Natural killer cell (primary cell): ENCODE measurements around the gene HDAC4. TPM values are rescaled to one million over a fixed set of nuclear protein-coding genes. Genes with fewer than 3 reads are reported as not detected.

ENCODE experiments used
- ATAC-seq, 3 donors: fragments of 150-1000 bp in 2 of 3; fragments of 200-7000 bp in 1 of 3; cut with Tn5 transposase; 1 replicate in 1 of 3; 2 replicates in 2 of 3; pipeline ENCODE4 v1.10.0; 2021; ENCODE audit warnings: mild to moderate bottlenecking in 2 of 3, moderate library complexity in 2 of 3
- DNase-seq, 2 donors: peaks; one replicate each; pipeline versions ENCODE4 v3.0.0 to v3.0.0-alpha.2; 2013 to 2021; ENCODE audit warnings: mixed read lengths in 1 of 2
- H3K27ac ChIP-seq: one replicate; pipeline ENCODE4 v1.5.1; 2013; ENCODE audit warnings: mild to moderate bottlenecking, low read length
- H3K27me3 ChIP-seq: one replicate; pipeline ENCODE4 v1.6.1; 2013; ENCODE audit warnings: low read length; ENCODE audit not compliant: control insufficient read depth, insufficient read depth
- H3K36me3 ChIP-seq: one replicate; pipeline ENCODE4 v1.6.1; 2013; ENCODE audit warnings: low read length; ENCODE audit not compliant: control insufficient read depth, insufficient read depth
- H3K4me1 ChIP-seq: one replicate; pipeline ENCODE4 v1.6.1; 2013; ENCODE audit warnings: low read length; ENCODE audit not compliant: control insufficient read depth, insufficient read depth
- H3K4me3 ChIP-seq: one replicate; pipeline ENCODE4 v1.5.1; 2013; ENCODE audit warnings: low read length
- H3K9me3 ChIP-seq: one replicate; pipeline ENCODE4 v1.6.1; 2013; ENCODE audit warnings: low read length; ENCODE audit not compliant: control insufficient read depth, insufficient read depth
- H3K27ac Mint-ChIP-seq, 2 donors: one replicate each; pipeline ENCODE4 v1.8.0; 2022; ENCODE audit warnings: mild to moderate bottlenecking in 2 of 2, mixed read lengths in 2 of 2, moderate library complexity in 1 of 2
- H3K27me3 Mint-ChIP-seq, 2 donors: one replicate each; pipeline ENCODE4 v1.8.0; 2022; ENCODE audit warnings: low read depth in 2 of 2, mixed read lengths in 2 of 2
- H3K36me3 Mint-ChIP-seq: one replicate; pipeline ENCODE4 v1.8.0; 2022; ENCODE audit warnings: mixed read lengths
- H3K4me1 Mint-ChIP-seq, 2 donors: one replicate each; pipeline ENCODE4 v1.8.0; 2022; ENCODE audit warnings: mixed read lengths in 2 of 2
- H3K4me3 Mint-ChIP-seq: one replicate; pipeline ENCODE4 v1.8.0; 2022; ENCODE audit warnings: mild to moderate bottlenecking, moderate library complexity, mixed read lengths
- H3K9me3 Mint-ChIP-seq, 2 donors: one replicate each; pipeline ENCODE4 v1.8.0; 2022; ENCODE audit warnings: mixed read lengths in 2 of 2
- WGBS: methylation state at CpG from one replicate; pipeline ENCODE4 v1.1.7; 2013; ENCODE audit warnings: missing lambda C conversion rate; ENCODE audit not compliant: insufficient coverage; 5-methylcytosine and 5-hydroxymethylcytosine counted together
- intact Hi-C: fragments of 100-400 bp; cut with micrococcal nuclease; formaldehyde crosslinking; loops from one replicate; pipeline ENCODE4 v1.14.2; 2022
- total RNA-seq, 4 donors: library from RNA; stranded (reverse); fragments of 120-200 nt in 1 of 4; gene quantifications; one replicate each; pipeline versions ENCODE4 v1.2.3 to v1.2.4, GENCODE V29; 2013 to 2022
- TF ChIP-seq, protein P1 (sequence below): fragments of 200-600 bp; IDR thresholded peaks from one replicate; pipeline ENCODE4 v1.8.0; 2022; ENCODE audit warnings: antibody characterized with exemption

HDAC4 gene
- total RNA-seq, 3 donors from 2014 or later (not counting 1 experiment from before 2014, with no cell fraction given) = 74.9 to 105 (median 100) TPM

DNA sequence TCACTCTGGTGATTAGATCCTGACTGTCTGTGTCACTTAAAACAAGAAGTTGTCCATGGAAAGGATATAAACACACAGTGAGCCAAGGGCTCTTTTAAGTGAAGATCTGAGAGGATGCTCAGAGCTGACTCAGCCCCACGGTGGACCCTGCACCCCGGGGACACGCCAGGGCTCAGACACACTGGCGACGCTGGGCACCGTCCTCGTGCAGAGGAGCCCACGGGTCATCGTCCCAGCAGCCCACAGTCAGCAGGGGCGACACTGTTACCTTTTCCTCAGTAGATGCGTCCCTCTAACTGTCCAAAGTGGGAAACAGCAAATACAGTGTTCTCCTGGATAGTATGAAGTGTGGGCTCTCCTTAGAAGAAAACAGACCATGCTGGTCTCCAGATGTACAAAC lies 225.6 kb downstream of the HDAC4 start:
- H3K4me3 ChIP-seq = no peak overlapping the region
- Mint-ChIP-seq H3K4me3 (no peak overlapping the region), H3K27me3 (no peaks in the 10 kb centered on the region), H3K4me1 (peaks cover 4 to 19% of the 10 kb centered on the region in 2 donors), H3K9me3 (peaks cover 3 to 18% of the 10 kb centered on the region in 2 donors), H3K36me3 (peaks cover 61% of the 10 kb centered on the region), H3K27ac (no peak overlapping the region)
- no peak overlapping the region for H3K27ac ChIP-seq
- no peak for ATAC-seq
- intact Hi-C loops = no loop called here
- 99% methylated on average over 11 of the region's 11 CpGs for WGBS
- DNase-seq = no peak
- TF ChIP-seq, protein P1, sequence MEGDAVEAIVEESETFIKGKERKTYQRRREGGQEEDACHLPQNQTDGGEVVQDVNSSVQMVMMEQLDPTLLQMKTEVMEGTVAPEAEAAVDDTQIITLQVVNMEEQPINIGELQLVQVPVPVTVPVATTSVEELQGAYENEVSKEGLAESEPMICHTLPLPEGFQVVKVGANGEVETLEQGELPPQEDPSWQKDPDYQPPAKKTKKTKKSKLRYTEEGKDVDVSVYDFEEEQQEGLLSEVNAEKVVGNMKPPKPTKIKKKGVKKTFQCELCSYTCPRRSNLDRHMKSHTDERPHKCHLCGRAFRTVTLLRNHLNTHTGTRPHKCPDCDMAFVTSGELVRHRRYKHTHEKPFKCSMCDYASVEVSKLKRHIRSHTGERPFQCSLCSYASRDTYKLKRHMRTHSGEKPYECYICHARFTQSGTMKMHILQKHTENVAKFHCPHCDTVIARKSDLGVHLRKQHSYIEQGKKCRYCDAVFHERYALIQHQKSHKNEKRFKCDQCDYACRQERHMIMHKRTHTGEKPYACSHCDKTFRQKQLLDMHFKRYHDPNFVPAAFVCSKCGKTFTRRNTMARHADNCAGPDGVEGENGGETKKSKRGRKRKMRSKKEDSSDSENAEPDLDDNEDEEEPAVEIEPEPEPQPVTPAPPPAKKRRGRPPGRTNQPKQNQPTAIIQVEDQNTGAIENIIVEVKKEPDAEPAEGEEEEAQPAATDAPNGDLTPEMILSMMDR = no peak
- H3K36me3 ChIP-seq = peaks cover 44% of the 10 kb centered on the region
- peaks cover 9% of the 10 kb centered on the region for H3K9me3 ChIP-seq
- H3K4me1 ChIP-seq = no peaks in the 10 kb centered on the region
- no peaks in the 10 kb centered on the region for H3K27me3 ChIP-seq

DNA sequence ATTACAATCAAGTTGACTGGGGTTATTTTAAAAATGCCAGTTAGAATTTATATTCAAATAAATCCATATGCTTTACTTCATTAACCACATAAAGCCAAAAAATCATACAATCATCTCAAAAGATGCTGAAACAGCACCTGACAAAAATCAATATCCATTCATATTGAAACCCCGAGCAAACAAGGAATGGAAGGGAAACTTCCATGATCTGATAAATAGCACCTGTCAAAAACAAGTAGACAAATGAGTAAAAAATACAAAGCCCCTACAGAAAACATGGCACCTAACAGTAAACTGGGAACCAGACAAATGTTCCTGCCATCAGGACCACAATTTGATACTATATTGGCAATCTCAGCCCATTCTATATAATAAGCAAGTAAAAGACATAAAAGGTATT lies 227.5 kb downstream of the HDAC4 start:
- TF ChIP-seq, protein P1 = no peak
- Mint-ChIP-seq H3K4me1 (peaks cover 4 to 11% of the 10 kb centered on the region in 2 donors), H3K27ac (peak overlapping the region in 1 of 2 donors; percentile 32), H3K4me3 (no peak overlapping the region), H3K36me3 (peaks cover 59% of the 10 kb centered on the region), H3K27me3 (no peaks in the 10 kb centered on the region), H3K9me3 (peaks cover 3 to 18% of the 10 kb centered on the region in 2 donors)
- H3K9me3 ChIP-seq = peaks cover 9% of the 10 kb centered on the region
- H3K27me3 ChIP-seq = no peaks in the 10 kb centered on the region
- H3K27ac ChIP-seq = no peak overlapping the region
- no peaks in the 10 kb centered on the region for H3K4me1 ChIP-seq
- 100% methylated on average over 1 of the region's 1 CpG for WGBS
- H3K36me3 ChIP-seq = peaks cover 35% of the 10 kb centered on the region
- intact Hi-C loops = no loop called here
- DNase-seq (no peak), ATAC-seq (no peak)
- no peak overlapping the region for H3K4me3 ChIP-seq

GRCh38 chr2:239171643-239172042 lies 229.2 kb downstream of the HDAC4 start:
- intact Hi-C loops = no loop called here
- Mint-ChIP-seq H3K9me3 (peaks cover 3 to 18% of the 10 kb centered on the region in 2 donors), H3K36me3 (peaks cover 46% of the 10 kb centered on the region), H3K4me1 (peaks cover under 1 to 5% of the 10 kb centered on the region in 2 donors), H3K27me3 (no peaks in the 10 kb centered on the region), H3K4me3 (no peak overlapping the region), H3K27ac (no peak overlapping the region)
- Histone ChIP-seq H3K27me3 (no peaks in the 10 kb centered on the region), H3K9me3 (peaks cover 9% of the 10 kb centered on the region), H3K4me3 (no peak overlapping the region), H3K4me1 (no peaks in the 10 kb centered on the region), H3K27ac (no peak overlapping the region), H3K36me3 (peaks cover 30% of the 10 kb centered on the region)
- DNase-seq (no peak), ATAC-seq (no peak)
- TF ChIP-seq, protein P1 = no peak

- H3K36me3 Mint-ChIP-seq = peaks cover 37% of the 10 kb centered on the region
- no peak for DNase-seq
- intact Hi-C loops = no loop called here
- Histone ChIP-seq H3K27ac (no peak overlapping the region), H3K36me3 (peaks cover 19% of the 10 kb centered on the region), H3K4me1 (peaks cover 7% of the 10 kb centered on the region), H3K9me3 (peaks cover 9% of the 10 kb centered on the region), H3K27me3 (no peaks in the 10 kb centered on the region), H3K4me3 (no peak overlapping the region)
- no peak overlapping the region for H3K4me3 Mint-ChIP-seq
- no peak overlapping the region for H3K27ac Mint-ChIP-seq
- no peaks in the 10 kb centered on the region for H3K27me3 Mint-ChIP-seq
- 98% methylated on average over 27 of the region's 27 CpGs for WGBS
- TF ChIP-seq, protein P1 = no peak
- no peak for ATAC-seq
- H3K4me1 Mint-ChIP-seq = peaks cover 11% of the 10 kb centered on the region in 2 donors
- peaks cover 3 to 18% of the 10 kb centered on the region in 2 donors for H3K9me3 Mint-ChIP-seq
Observed at GRCh38 chr2:239169311-239170048, 231.3 kb downstream of the HDAC4 start.
